Panc1 (cell line): ENCODE measurements around the gene HELZ. TPM values are rescaled to one million over a fixed set of nuclear protein-coding genes. Genes with fewer than 3 reads are reported as not detected.

Source experiments
- ATAC-seq: fragments of 200-7000 bp; cut with Tn5 transposase; 2 replicates; pipeline ENCODE4 v1.9.1; 2020; ENCODE audit warnings: mild to moderate bottlenecking, moderate library complexity
- BruUV-seq: library from RNA; stranded (reverse); fragments of 400-500 nt; replicated peaks from 2 replicates; lab custom pipeline; 2021; lab: Mats Ljungman, UMichigan
- CTCF ChIA-PET: fragments of 300-600 bp; sonication (Branson Sonifier 250); formaldehyde crosslinking; loops from one replicate; lab custom pipeline; 2022; ENCODE audit warnings: antibody characterized with exemption; lab: Charles Lee
- POLR2A ChIA-PET: fragments of 300-600 bp; sonication (Branson Sonifier 250); formaldehyde crosslinking; loops from one replicate; lab custom pipeline; 2022; ENCODE audit warnings: antibody characterized with exemption; lab: Charles Lee
- DNase-seq: peaks from one replicate; pipeline ENCODE4 v3.0.0-alpha.2; 2010; ENCODE audit warnings: low read depth, low spot score
- H3K27ac ChIP-seq: 2 replicates; pipeline ENCODE4 v1.5.1; 2011; ENCODE audit warnings: mild to moderate bottlenecking, low read length, inconsistent platforms
- H3K27me3 ChIP-seq: fragments of 200-500 bp; sonication (Bioruptor generic); 2 replicates; pipeline ENCODE4 v1.6.0; 2014; ENCODE audit warnings: low read length, inconsistent platforms; ENCODE audit not compliant: control insufficient read depth, insufficient read depth
- H3K36me3 ChIP-seq: fragments of 200-500 bp; sonication (Bioruptor generic); 2 replicates; pipeline ENCODE4 v1.5.1; 2014; ENCODE audit warnings: inconsistent platforms, mild to moderate bottlenecking, low read length, moderate library complexity; ENCODE audit not compliant: control insufficient read depth, insufficient read depth
- H3K4me1 ChIP-seq: 2 replicates; pipeline ENCODE4 v1.5.1; 2011; ENCODE audit warnings: inconsistent platforms, mild to moderate bottlenecking, low read length, moderate library complexity; ENCODE audit not compliant: control insufficient read depth, insufficient read depth
- H3K4me3 ChIP-seq, 2 experiments: 2 replicates each; pipeline ENCODE4 v1.5.1; 2011 to 2012; ENCODE audit warnings: low read depth in 2 of 2, low read length in 2 of 2, mild to moderate bottlenecking in 2 of 2, inconsistent platforms in 1 of 2, moderate library complexity in 1 of 2
- H3K9me3 ChIP-seq: fragments of 200-500 bp; sonication (Bioruptor generic); 2 replicates; pipeline ENCODE4 v1.5.1; 2014; ENCODE audit warnings: low read depth, mild to moderate bottlenecking, inconsistent platforms, low read length, moderate library complexity; ENCODE audit not compliant: control insufficient read depth, insufficient read depth
- CTCF ChIP-seq: fragments of 450-650 bp; IDR thresholded peaks from 2 replicates; pipeline ENCODE4 v1.5.1; 2017; ENCODE audit warnings: mild to moderate bottlenecking
- POLR2AphosphoS5 ChIP-seq: IDR thresholded peaks from 2 replicates; pipeline ENCODE4 v1.6.1; 2012; ENCODE audit warnings: mild to moderate bottlenecking, low read depth, low read length, moderate library complexity
- REST ChIP-seq, 2 experiments: IDR thresholded peaks; 2 replicates each; pipeline ENCODE4 v1.6.1; 2011 to 2012; ENCODE audit warnings: low read depth in 2 of 2, control low read depth in 1 of 2, low read length in 1 of 2, mild to moderate bottlenecking in 1 of 2, moderate library complexity in 1 of 2; ENCODE audit not compliant: insufficient read depth in 1 of 2
- SIN3A ChIP-seq: IDR thresholded peaks from 2 replicates; pipeline ENCODE4 v1.6.1; 2012; ENCODE audit warnings: low read depth, mild to moderate bottlenecking, low read length, moderate library complexity, borderline replicate concordance; ENCODE audit not compliant: insufficient read depth
- TCF7L2 ChIP-seq: IDR thresholded peaks from 2 replicates; pipeline ENCODE4 v1.6.1; 2011; ENCODE audit warnings: mild to moderate bottlenecking, low read depth, low read length, inconsistent platforms
- in situ Hi-C: cut with HindIII; loops from 2 replicates; pipeline ENCODE4 v1.10.0; 2016; ENCODE audit warnings: low sequenced_read_pairs, low pct_unique_long_range_greater_than_20kb
- intact Hi-C: fragments of 100-400 bp; cut with micrococcal nuclease; formaldehyde crosslinking; loops from one replicate; pipeline ENCODE4 v1.10.0; 2022; ENCODE audit not compliant: unreplicated experiment
- total RNA-seq: library from RNA; stranded (reverse); gene quantifications from one replicate; pipeline ENCODE4 v1.2.1, GENCODE V29; 2021; ENCODE audit not compliant: unreplicated experiment

HELZ gene
- total RNA-seq, 1 experiment from 2014 or later, result 15.0 TPM

GRCh38 chr17:67030641-67031040 is 214.4 kb downstream of the HELZ start:
- DNase-seq (no peak), ATAC-seq (no peak)
- H3K36me3 ChIP-seq, result no peaks in the 10 kb centered on the region
- no peaks in the 10 kb centered on the region for H3K9me3 ChIP-seq
- in situ Hi-C loops, result no loop called here
- TF ChIP-seq POLR2AphosphoS5, result no peak
- TF ChIP-seq TCF7L2, result no peak
- TF ChIP-seq CTCF, result no peak
- TF ChIP-seq SIN3A, result no peak
- TF ChIP-seq REST (IDR thresholded peaks at IDR 0.05; ENCODE audit: insufficient read depth in 1 of 2, low read depth in 2 of 2, low read length in 1 of 2), result no peak
- POLR2A ChIA-PET, result no interaction called here
- BruUV-seq, result no TSS peak
- no peaks in the 10 kb centered on the region for H3K27me3 ChIP-seq
- H3K4me1 ChIP-seq, result no peaks in the 10 kb centered on the region
- CTCF ChIA-PET, result no interaction called here
- H3K4me3 ChIP-seq, result no peak overlapping the region
- H3K27ac ChIP-seq, result no peak overlapping the region
- intact Hi-C loops, result no loop called here

DNA sequence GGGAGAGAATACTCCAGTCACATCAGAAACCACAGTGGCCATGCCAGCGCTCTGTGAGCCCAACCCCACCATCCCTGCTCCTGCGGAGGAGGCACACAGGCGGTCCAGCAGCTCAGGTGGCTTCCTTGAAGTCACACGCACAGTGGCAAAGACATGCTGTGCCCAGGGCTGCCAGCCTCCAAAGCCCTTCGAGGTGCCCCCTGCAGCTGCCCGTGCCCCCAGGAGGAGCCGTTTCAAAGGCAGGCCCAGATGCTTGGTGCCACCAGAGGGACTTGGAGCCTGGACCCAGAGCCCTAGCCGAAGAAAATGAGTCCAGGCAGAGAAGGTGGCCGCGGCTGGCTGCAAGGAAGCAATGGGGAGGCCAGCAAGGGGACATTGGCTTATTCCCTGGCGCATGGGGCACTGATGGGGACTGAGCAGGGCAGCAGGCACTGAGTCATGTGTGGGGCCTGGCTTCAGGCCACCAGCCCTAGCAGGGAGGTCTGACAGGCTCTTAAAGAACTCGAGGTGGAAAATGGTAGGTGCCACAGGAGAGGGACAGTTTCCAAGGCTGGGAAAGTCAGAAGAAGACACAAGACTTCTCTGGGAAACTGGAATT is 217.9 kb downstream of the HELZ start:
- ATAC-seq (peak; percentile 33; the same call in 1 of the 2 replicates), DNase-seq (no peak)
- no peaks in the 10 kb centered on the region for H3K4me1 ChIP-seq
- BruUV-seq, result no TSS peak
- H3K27me3 ChIP-seq, result no peaks in the 10 kb centered on the region
- CTCF ChIA-PET, result no interaction called here
- no peaks in the 10 kb centered on the region for H3K9me3 ChIP-seq
- in situ Hi-C loops (no loop called here), intact Hi-C loops (no loop called here)
- H3K36me3 ChIP-seq, result no peaks in the 10 kb centered on the region
- no peak overlapping the region for H3K27ac ChIP-seq
- no peak overlapping the region for H3K4me3 ChIP-seq
- no peak for TF ChIP-seq CTCF
- no peak for TF ChIP-seq TCF7L2
- no peak for TF ChIP-seq SIN3A
- no peak for TF ChIP-seq REST (IDR thresholded peaks at IDR 0.05; ENCODE audit: insufficient read depth in 1 of 2, low read depth in 2 of 2, low read length in 1 of 2)
- TF ChIP-seq POLR2AphosphoS5, result no peak
- POLR2A ChIA-PET, result no interaction called here
